Measurements from ENCODE around the gene MAN1A1.

- TF ChIP-seq POLR2A (IDR thresholded peaks at IDR 0.05) (no peak), CTCF (IDR thresholded peaks at IDR 0.05) (peak in 1 of 6 experiments; percentile 8)
Observed at GRCh38 chr6:119284861-119285521, 64.6 kb downstream of the MAN1A1 start.

All from esophagus squamous epithelium (tissue), 4 donors.